CD4-positive, CD25-positive, alpha-beta regulatory T cell (primary cell): ENCODE results near the gene IFNL2. TPM values are rescaled to one million over a fixed set of nuclear protein-coding genes. Genes with fewer than 3 reads are reported as not detected.
A peak's percentile ranks its signal among the peaks of the same experiment; 100 is the strongest.

Source experiments
- ATAC-seq, 2 donors: fragments of 150-1000 bp; cut with Tn5 transposase; one replicate each; pipeline ENCODE4 v1.10.0; 2021; ENCODE audit warnings: low read depth in 2 of 2, moderate number of reproducible peaks in 2 of 2, moderate library complexity in 1 of 2
- DNase-seq, 3 donors: peaks; one replicate each; pipeline versions ENCODE4 v3.0.0 to v3.0.0-alpha.2; 2012 to 2022; ENCODE audit warnings: mixed read lengths in 1 of 3
- H3K27ac ChIP-seq: one replicate; pipeline ENCODE4 v1.7.0; 2013; ENCODE audit warnings: mild to moderate bottlenecking, low read length; ENCODE audit not compliant: insufficient read depth, poor library complexity, severe bottlenecking
- H3K27me3 ChIP-seq: one replicate; pipeline ENCODE4 v1.7.0; 2013; ENCODE audit warnings: low read length; ENCODE audit not compliant: control insufficient read depth, insufficient read depth
- H3K36me3 ChIP-seq: one replicate; pipeline ENCODE4 v1.7.0; 2013; ENCODE audit warnings: mild to moderate bottlenecking, low read length, moderate library complexity; ENCODE audit not compliant: control insufficient read depth, insufficient read depth
- H3K4me1 ChIP-seq: 2 replicates; pipeline ENCODE4 v1.7.0; 2013; ENCODE audit warnings: mild to moderate bottlenecking, low read length; ENCODE audit not compliant: insufficient read depth, control insufficient read depth, poor library complexity, severe bottlenecking
- H3K4me3 ChIP-seq: one replicate; pipeline ENCODE4 v1.7.0; 2013; ENCODE audit warnings: low read depth, mild to moderate bottlenecking, low read length, moderate library complexity
- H3K9me3 ChIP-seq, 2 experiments: 1 replicate in 1 of 2; 2 replicates in 1 of 2; pipeline ENCODE4 v1.7.0; 2013; ENCODE audit warnings: low read length in 2 of 2, mild to moderate bottlenecking in 1 of 2, moderate library complexity in 1 of 2; ENCODE audit not compliant: control insufficient read depth in 2 of 2
- H3K27ac Mint-ChIP-seq, 3 donors: one replicate each; pipeline ENCODE4 v1.8.0; 2020 to 2022; ENCODE audit warnings: mild to moderate bottlenecking in 3 of 3, mixed read lengths in 3 of 3, moderate library complexity in 2 of 3
- H3K27me3 Mint-ChIP-seq: one replicate; pipeline ENCODE4 v1.8.0; 2022; ENCODE audit warnings: mild to moderate bottlenecking, mixed read lengths
- H3K36me3 Mint-ChIP-seq: one replicate; pipeline ENCODE4 v1.8.0; 2020; ENCODE audit warnings: mixed read lengths
- H3K4me1 Mint-ChIP-seq, 4 donors: one replicate each; pipeline ENCODE4 v1.8.0; 2020 to 2022; ENCODE audit warnings: mixed read lengths in 4 of 4, mild to moderate bottlenecking in 1 of 4
- H3K4me3 Mint-ChIP-seq, 4 donors: one replicate each; pipeline ENCODE4 v1.8.0; 2020 to 2022; ENCODE audit warnings: mild to moderate bottlenecking in 4 of 4, mixed read lengths in 4 of 4, moderate library complexity in 3 of 4
- H3K9me3 Mint-ChIP-seq, 7 donors: one replicate each; pipeline ENCODE4 v1.8.0; 2020 to 2022; ENCODE audit warnings: mixed read lengths in 7 of 7, mild to moderate bottlenecking in 3 of 7, moderate library complexity in 2 of 7
- polyA plus RNA-seq, 4 donors: library from polyadenylated mRNA; unstranded; fragments of 300-500 nt; fragmentation: Illumina TruSeq; gene quantifications; one replicate each; pipeline ENCODE4 v1.2.3, GENCODE V29; 2021
- total RNA-seq: library from RNA; stranded (reverse); gene quantifications from one replicate; pipeline ENCODE4 v1.2.3, GENCODE V29; 2022

IFNL2 gene
- total and polyA plus RNA-seq, 5 donors from 2014 or later, result not detected

GRCh38 chr19:39254531-39255345 is 13.5 kb upstream of the IFNL2 start:
- no peak for ATAC-seq
- Mint-ChIP-seq H3K4me1 (peaks cover 0 to 11% (median 5%) of the 10 kb centered on the region in 4 donors), H3K27ac (peak overlapping the region in 1 of 3 donors; percentile 27), H3K36me3 (no peaks in the 10 kb centered on the region), H3K9me3 (peaks cover 0 to 3% (median 0%) of the 10 kb centered on the region in 7 donors), H3K27me3 (peaks cover 20% of the 10 kb centered on the region), H3K4me3 (no peak overlapping the region)
- Histone ChIP-seq H3K27ac (no peak overlapping the region), H3K4me1 (no peaks in the 10 kb centered on the region), H3K36me3 (no peaks in the 10 kb centered on the region), H3K9me3 (no peaks in the 10 kb centered on the region), H3K4me3 (no peak overlapping the region), H3K27me3 (no peaks in the 10 kb centered on the region)
- DNase-seq, result no peak

- H3K27ac Mint-ChIP-seq, result no peak overlapping the region
- no peak overlapping the region for H3K4me3 Mint-ChIP-seq
- H3K36me3 Mint-ChIP-seq, result no peaks in the 10 kb centered on the region
- Histone ChIP-seq H3K27ac (no peak overlapping the region), H3K9me3 (no peaks in the 10 kb centered on the region), H3K36me3 (no peaks in the 10 kb centered on the region), H3K4me1 (no peaks in the 10 kb centered on the region), H3K27me3 (peaks cover 4% of the 10 kb centered on the region), H3K4me3 (no peak overlapping the region)
- peaks cover 0 to 11% (median 5%) of the 10 kb centered on the region in 4 donors for H3K4me1 Mint-ChIP-seq
- ATAC-seq (no peak), DNase-seq (no peak)
- peaks cover 0 to 3% (median 0%) of the 10 kb centered on the region in 7 donors for H3K9me3 Mint-ChIP-seq
- peaks cover 22% of the 10 kb centered on the region for H3K27me3 Mint-ChIP-seq
Observed at GRCh38 chr19:39257227-39257626, 11.0 kb upstream of the IFNL2 start.

- Mint-ChIP-seq H3K27me3 (peaks cover 39% of the 10 kb centered on the region), H3K36me3 (peaks cover 3% of the 10 kb centered on the region), H3K4me3 (no peak overlapping the region), H3K9me3 (peaks cover 0 to 2% (median 0%) of the 10 kb centered on the region in 7 donors), H3K4me1 (peaks cover 3 to 13% (median 5%) of the 10 kb centered on the region in 4 donors), H3K27ac (no peak overlapping the region)
- H3K9me3 ChIP-seq, result no peaks in the 10 kb centered on the region
- DNase-seq (no peak), ATAC-seq (no peak)
- no peaks in the 10 kb centered on the region for H3K4me1 ChIP-seq
- peaks cover 9% of the 10 kb centered on the region for H3K27me3 ChIP-seq
- H3K27ac ChIP-seq, result no peak overlapping the region
- H3K4me3 ChIP-seq, result no peak overlapping the region
- H3K36me3 ChIP-seq, result no peaks in the 10 kb centered on the region
Observed at GRCh38 chr19:39261704-39262103, 6.5 kb upstream of the IFNL2 start.

- Histone ChIP-seq H3K9me3 (no peaks in the 10 kb centered on the region), H3K4me1 (no peaks in the 10 kb centered on the region), H3K4me3 (no peak overlapping the region), H3K27me3 (peaks cover 9% of the 10 kb centered on the region), H3K27ac (no peak overlapping the region), H3K36me3 (no peaks in the 10 kb centered on the region)
- Mint-ChIP-seq H3K27me3 (peaks cover 43% of the 10 kb centered on the region), H3K27ac (no peak overlapping the region), H3K4me3 (no peak overlapping the region), H3K36me3 (peaks cover 3% of the 10 kb centered on the region), H3K9me3 (peaks cover 0 to 2% (median 0%) of the 10 kb centered on the region in 7 donors), H3K4me1 (peaks cover 3 to 13% (median 5%) of the 10 kb centered on the region in 4 donors)
- DNase-seq (no peak), ATAC-seq (no peak)
Observed at GRCh38 chr19:39262496-39262895, 5.7 kb upstream of the IFNL2 start.

- no peaks in the 10 kb centered on the region for H3K36me3 ChIP-seq
- Mint-ChIP-seq H3K27ac (no peak overlapping the region), H3K27me3 (peaks cover 43% of the 10 kb centered on the region), H3K4me1 (peaks cover 0 to 5% (median 2%) of the 10 kb centered on the region in 4 donors), H3K36me3 (peaks cover 3% of the 10 kb centered on the region), H3K4me3 (no peak overlapping the region), H3K9me3 (peaks cover 0 to 2% (median 0%) of the 10 kb centered on the region in 7 donors)
- peaks cover 9% of the 10 kb centered on the region for H3K27me3 ChIP-seq
- H3K4me3 ChIP-seq, result no peak overlapping the region
- no peaks in the 10 kb centered on the region for H3K4me1 ChIP-seq
- no peak for DNase-seq
- H3K9me3 ChIP-seq, result no peaks in the 10 kb centered on the region
- ATAC-seq, result no peak
- H3K27ac ChIP-seq, result no peak overlapping the region
Observed at GRCh38 chr19:39263912-39264305, 4.3 kb upstream of the IFNL2 start.

- no peaks in the 10 kb centered on the region for H3K9me3 ChIP-seq
- Mint-ChIP-seq H3K27ac (no peak overlapping the region), H3K27me3 (peaks cover 42% of the 10 kb centered on the region), H3K4me1 (peaks cover 0 to 5% (median 2%) of the 10 kb centered on the region in 4 donors), H3K9me3 (peaks cover 0 to 2% (median 0%) of the 10 kb centered on the region in 7 donors), H3K4me3 (no peak overlapping the region), H3K36me3 (peaks cover 3% of the 10 kb centered on the region)
- peaks cover 9% of the 10 kb centered on the region for H3K27me3 ChIP-seq
- no peak overlapping the region for H3K4me3 ChIP-seq
- DNase-seq, result no peak
- H3K27ac ChIP-seq, result no peak overlapping the region
- no peak for ATAC-seq
- H3K4me1 ChIP-seq, result no peaks in the 10 kb centered on the region
- H3K36me3 ChIP-seq, result no peaks in the 10 kb centered on the region
Observed at GRCh38 chr19:39264306-39265290, 3.6 kb upstream of the IFNL2 start.

- no peak overlapping the region for H3K27ac ChIP-seq
- no peak for DNase-seq
- no peak for ATAC-seq
- no peaks in the 10 kb centered on the region for H3K4me1 ChIP-seq
- Mint-ChIP-seq H3K27ac (no peak overlapping the region), H3K36me3 (peaks cover 3% of the 10 kb centered on the region), H3K9me3 (peaks cover 0 to 2% (median 0%) of the 10 kb centered on the region in 7 donors), H3K4me3 (peak overlapping the region in 1 of 4 donors; percentile 52), H3K27me3 (peaks cover 37% of the 10 kb centered on the region), H3K4me1 (peaks cover 0 to 5% (median 2%) of the 10 kb centered on the region in 4 donors)
- peaks cover 9% of the 10 kb centered on the region for H3K27me3 ChIP-seq
- no peaks in the 10 kb centered on the region for H3K9me3 ChIP-seq
- no peak overlapping the region for H3K4me3 ChIP-seq
- H3K36me3 ChIP-seq, result no peaks in the 10 kb centered on the region
Observed at GRCh38 chr19:39265321-39265916, 2.8 kb upstream of the IFNL2 start.
